Measurements from ENCODE around the gene CDO1. TPM values are rescaled to one million over a fixed set of nuclear protein-coding genes. Genes with fewer than 3 reads are reported as not detected.
"Not testable (repeated sequence)": the region's sequence is repeated elsewhere in the genome, so short reads cannot be mapped to it uniquely, and the experiment has no call there.

The CDO1 gene
- total and polyA plus RNA-seq, 3 donors from 2014 or later: 31.6 to 45.0 (median 41.3) TPM

DNA sequence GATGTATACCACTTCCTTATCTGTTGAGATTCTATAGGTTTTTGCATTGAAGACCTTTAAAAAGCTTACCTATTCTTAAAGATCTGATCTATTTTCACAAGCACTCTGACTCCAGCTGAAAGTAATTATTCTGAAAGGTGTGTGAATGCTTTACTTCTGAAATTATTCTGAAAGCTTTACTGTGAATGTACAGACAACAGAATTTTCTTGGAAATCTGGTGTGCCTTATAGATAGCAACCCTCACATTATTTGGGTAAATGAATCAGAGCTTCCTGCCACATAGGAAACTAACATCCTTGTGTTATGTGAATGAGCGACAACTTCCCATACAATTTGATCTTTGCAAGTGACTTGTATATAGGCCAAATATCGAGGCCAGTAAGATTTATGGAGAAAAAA is 6.5 kb downstream of the CDO1 start:
- TF ChIP-seq CTCF (IDR thresholded peaks at IDR 0.05) (no peak), POLR2A (IDR thresholded peaks at IDR 0.05) (no peak)
- intact Hi-C loops (cut with DNase I; ENCODE audit: low total_unique reads): no loop called here
- Histone ChIP-seq H3K27ac (no peak overlapping the region), H3K27me3 (no peaks in the 10 kb centered on the region), H3K4me1 (peaks cover 6% of the 10 kb centered on the region), H3K4me3 (no peak overlapping the region), H3K36me3 (ENCODE audit: low read depth, missing control alignments) (no peaks in the 10 kb centered on the region), H3K9me3 (no peaks in the 10 kb centered on the region)
- no peak for DNase-seq
- WGBS, 2 donors: 70 to 71% methylated on average over 2 of the region's 2 CpGs

DNA sequence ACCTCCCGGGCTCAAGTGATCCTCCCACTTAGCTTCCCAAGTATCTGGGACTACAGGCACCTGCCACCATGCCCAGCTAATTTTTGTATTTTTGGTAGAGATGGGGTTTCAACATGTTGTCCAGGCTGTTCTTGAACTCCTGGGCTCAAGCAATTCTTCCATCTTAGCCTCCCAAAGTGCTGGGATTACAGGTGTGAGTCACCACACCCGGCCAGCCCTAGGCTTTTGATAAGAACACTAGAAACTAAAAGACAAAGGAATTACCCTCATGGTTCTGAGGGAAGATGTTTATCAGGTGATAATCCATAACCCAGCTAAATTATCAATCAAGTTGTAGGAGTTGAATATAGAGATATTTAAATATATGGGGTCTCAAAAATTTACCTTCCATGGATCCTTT is 8.4 kb downstream of the CDO1 start:
- H3K27me3 ChIP-seq; intact Hi-C loops (cut with DNase I; ENCODE audit: low total_unique reads); DNase-seq; H3K27ac ChIP-seq; H3K4me1 ChIP-seq; H3K36me3 ChIP-seq (ENCODE audit: low read depth, missing control alignments); H3K9me3 ChIP-seq; H3K4me3 ChIP-seq: not testable (repeated sequence)
- 90 to 98% methylated on average over 2 of the region's 2 CpGs for WGBS, 2 donors

- H3K27me3 ChIP-seq: no peaks in the 10 kb centered on the region
- TF ChIP-seq POLR2A (IDR thresholded peaks at IDR 0.05): no peak
- no peak for TF ChIP-seq CTCF (IDR thresholded peaks at IDR 0.05)
- H3K4me3 ChIP-seq: no peak overlapping the region
- no peak for DNase-seq
- intact Hi-C loops (cut with DNase I; ENCODE audit: low total_unique reads): no loop called here
- no peak overlapping the region for H3K27ac ChIP-seq
- H3K9me3 ChIP-seq: no peaks in the 10 kb centered on the region
- H3K36me3 ChIP-seq (ENCODE audit: low read depth, missing control alignments): no peaks in the 10 kb centered on the region
- no peaks in the 10 kb centered on the region for H3K4me1 ChIP-seq
- WGBS, 2 donors: 78 to 85% methylated on average over 2 of the region's 2 CpGs
These were observed 8.8 kb downstream of the CDO1 start for GRCh38 chr5:115807654-115808052.

- 72 to 75% methylated on average over 2 of the region's 2 CpGs for WGBS, 2 donors
- intact Hi-C loops (cut with DNase I; ENCODE audit: low total_unique reads): no loop called here
- TF ChIP-seq CTCF (IDR thresholded peaks at IDR 0.05) (no peak), POLR2A (IDR thresholded peaks at IDR 0.05) (no peak)
- no peak for DNase-seq
- Histone ChIP-seq H3K36me3 (ENCODE audit: low read depth, missing control alignments) (no peaks in the 10 kb centered on the region), H3K9me3 (no peaks in the 10 kb centered on the region), H3K27ac (no peak overlapping the region), H3K4me1 (no peaks in the 10 kb centered on the region), H3K27me3 (no peaks in the 10 kb centered on the region), H3K4me3 (no peak overlapping the region)
These were observed 9.3 kb downstream of the CDO1 start for GRCh38 chr5:115806986-115807653.

DNA sequence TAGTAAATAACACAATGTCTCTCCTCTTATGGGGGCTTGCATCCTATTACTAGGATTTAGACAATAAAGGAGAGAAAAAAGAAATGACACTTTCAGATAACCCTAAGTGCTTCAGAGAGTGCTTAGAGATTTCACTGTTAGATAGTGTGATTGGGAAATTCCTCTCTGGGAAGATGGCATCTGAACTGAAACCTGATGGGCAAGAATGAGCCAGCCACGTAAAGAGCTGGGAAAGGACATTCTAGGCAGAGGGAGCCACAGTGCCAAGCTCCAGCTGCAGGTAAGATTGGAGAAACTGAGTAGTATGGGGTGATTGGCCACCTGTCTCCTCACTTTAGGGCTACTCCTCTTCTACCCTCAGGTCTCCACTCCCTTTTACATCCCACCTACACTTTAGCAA is 14.5 kb downstream of the CDO1 start:
- intact Hi-C loops (cut with DNase I; ENCODE audit: low total_unique reads): no loop called here
- 71 to 100% methylated on average over 1 of the region's 1 CpG for WGBS, 2 donors
- H3K27ac ChIP-seq: no peak overlapping the region
- H3K9me3 ChIP-seq: no peaks in the 10 kb centered on the region
- no peak overlapping the region for H3K4me3 ChIP-seq
- H3K27me3 ChIP-seq: no peaks in the 10 kb centered on the region
- H3K36me3 ChIP-seq (ENCODE audit: low read depth, missing control alignments): no peaks in the 10 kb centered on the region
- DNase-seq: no peak
- no peak for TF ChIP-seq CTCF (IDR thresholded peaks at IDR 0.05)
- no peak for TF ChIP-seq POLR2A (IDR thresholded peaks at IDR 0.05)
- H3K4me1 ChIP-seq: peaks cover 4% of the 10 kb centered on the region

All from testis (tissue), 3 donors.